Stimulated activated CD4-positive, alpha-beta T cell treated with anti-CD3 and anti-CD28 coated beads, Interleukin-1b, Interleukin-23, amount 100 ng/mL, for 24 hours (primary cell): ENCODE measurements around the gene SSPN.

Experiments
- DNase-seq, 4 experiments: peaks; one replicate each; pipeline ENCODE4 v3.0.0-alpha.2; 2020; ENCODE audit warnings: low read depth in 4 of 4, low spot score in 1 of 4

SSPN gene

GRCh38 chr12:26185532-26186320 lies 9.6 kb upstream of the SSPN start:
- no peak for DNase-seq

DNA sequence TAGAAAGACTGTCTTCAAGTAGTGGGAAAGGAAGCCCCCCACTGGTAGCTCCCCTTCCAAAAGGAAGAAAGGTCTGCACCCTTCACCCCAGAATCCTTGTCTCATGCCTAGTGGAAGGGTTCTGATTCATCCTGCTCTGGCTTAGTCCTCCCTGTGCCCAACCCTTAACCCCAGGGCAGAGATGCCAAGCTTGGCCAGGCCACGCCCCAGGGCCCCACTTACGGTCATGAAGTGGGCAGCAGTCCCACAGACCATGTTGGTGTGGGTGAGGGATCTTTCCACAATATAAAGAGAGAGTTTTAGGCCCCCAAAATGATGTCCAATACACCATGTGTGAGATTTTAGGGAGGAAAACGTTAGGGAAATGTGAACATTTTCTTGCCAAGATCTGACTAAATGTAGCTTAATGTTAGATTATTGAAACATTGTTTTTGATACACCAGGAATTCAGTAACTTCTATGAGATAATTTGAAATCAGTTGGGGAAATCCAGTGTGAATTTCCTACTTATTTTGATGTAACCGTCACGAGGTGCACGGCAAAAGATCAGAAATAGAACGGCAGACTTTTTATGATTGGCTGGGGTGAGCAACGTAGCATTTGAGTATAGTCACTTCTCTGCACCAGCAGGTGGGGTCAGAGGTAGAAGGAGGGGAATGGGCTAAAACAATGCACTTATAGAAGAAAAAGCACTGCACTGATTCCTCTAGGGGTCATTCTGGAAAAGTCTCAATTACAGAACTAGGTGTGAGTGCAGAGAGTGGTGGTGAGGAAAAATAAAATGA lies 8.2 kb upstream of the SSPN start:
- no peak for DNase-seq

DNA sequence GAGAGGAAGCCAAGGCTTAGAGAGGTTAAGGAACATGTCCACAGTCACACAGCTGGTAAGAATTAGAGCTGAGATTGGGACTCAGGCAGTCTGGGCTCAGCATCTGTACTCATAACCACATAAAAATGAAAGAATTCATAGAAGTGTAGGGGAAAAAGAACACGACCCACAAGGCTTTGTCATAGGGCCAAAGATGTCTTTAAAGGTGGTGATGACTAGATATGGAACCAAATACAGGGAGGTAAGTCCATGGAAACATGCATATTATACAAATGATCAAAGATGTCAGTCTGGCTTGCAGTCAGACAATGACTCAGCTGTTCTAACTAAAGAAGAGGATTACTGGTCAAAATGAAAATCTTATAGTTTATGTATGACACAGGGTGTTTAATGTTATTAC lies 7.2 kb upstream of the SSPN start:
- no peak for DNase-seq

- DNase-seq: no peak
Observed at GRCh38 chr12:26188641-26189040, 6.7 kb upstream of the SSPN start.

GRCh38 chr12:26192142-26192541 lies 3.2 kb upstream of the SSPN start:
- no peak for DNase-seq

GRCh38 chr12:26193539-26193938 lies 1.8 kb upstream of the SSPN start:
- no peak for DNase-seq

DNA sequence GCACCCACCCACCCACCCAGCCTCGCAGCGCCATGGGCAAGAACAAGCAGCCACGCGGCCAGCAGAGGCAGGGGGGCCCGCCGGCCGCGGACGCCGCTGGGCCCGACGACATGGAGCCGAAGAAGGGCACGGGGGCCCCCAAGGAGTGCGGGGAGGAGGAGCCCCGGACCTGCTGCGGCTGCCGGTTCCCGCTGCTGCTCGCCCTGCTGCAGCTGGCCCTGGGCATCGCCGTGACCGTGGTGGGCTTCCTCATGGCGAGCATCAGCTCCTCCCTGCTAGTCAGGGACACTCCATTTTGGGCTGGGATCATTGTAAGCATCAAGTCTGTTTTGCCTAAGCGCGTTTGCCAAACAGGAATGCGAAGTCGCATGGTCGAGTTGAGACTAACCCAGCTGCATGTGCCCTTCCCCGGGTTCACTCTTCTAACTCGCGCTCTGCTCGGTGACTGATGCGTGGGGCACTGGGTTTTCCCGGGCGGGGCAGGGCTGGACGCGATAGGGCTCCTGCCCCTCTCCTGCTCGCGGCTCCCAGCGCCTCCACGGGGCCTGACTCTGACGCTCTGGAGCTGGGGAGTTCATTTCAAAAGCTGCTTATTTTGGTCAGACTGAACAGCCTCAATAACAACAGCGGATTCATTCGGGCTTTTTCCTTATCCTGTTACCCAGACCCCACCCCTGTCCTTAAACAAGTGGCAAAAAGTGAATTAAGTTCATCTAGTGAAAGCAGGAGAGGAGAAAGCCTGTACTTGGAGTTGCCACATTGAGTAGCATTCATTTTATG lies 458 bp downstream of the SSPN start:
- DNase-seq: no peak

GRCh38 chr12:26196421-26196716 lies 996 bp downstream of the SSPN start:
- DNase-seq: no peak

GRCh38 chr12:26197832-26198231 lies 2.5 kb downstream of the SSPN start:
- no peak for DNase-seq

GRCh38 chr12:26198742-26199141 lies 3.4 kb downstream of the SSPN start:
- no peak for DNase-seq

GRCh38 chr12:26203167-26203780 lies 7.9 kb downstream of the SSPN start:
- DNase-seq: no peak

GRCh38 chr12:26204612-26205289 lies 9.4 kb downstream of the SSPN start:
- DNase-seq: no peak

- DNase-seq: no peak
Observed at GRCh38 chr12:26205298-26205697, 9.9 kb downstream of the SSPN start.

DNA sequence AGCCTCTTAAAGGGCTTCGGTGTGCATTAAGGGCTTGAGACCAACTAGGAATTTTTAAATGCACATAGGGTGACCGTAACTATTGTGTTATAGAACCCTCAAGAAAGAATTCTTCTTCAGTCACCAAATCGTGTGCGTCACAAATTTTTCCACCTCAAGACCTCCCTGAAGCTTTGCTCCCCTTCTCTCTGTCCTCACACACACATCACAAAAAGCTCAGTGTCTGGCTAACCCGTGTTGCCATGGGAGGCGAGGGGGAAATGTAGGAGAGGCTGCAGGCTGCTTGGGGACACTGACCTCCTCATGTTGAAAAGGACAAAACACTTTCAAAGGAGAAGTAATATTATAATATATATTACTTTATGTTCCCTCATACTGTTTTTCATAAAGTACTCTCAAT lies 10.6 kb downstream of the SSPN start:
- no peak for DNase-seq

DNA sequence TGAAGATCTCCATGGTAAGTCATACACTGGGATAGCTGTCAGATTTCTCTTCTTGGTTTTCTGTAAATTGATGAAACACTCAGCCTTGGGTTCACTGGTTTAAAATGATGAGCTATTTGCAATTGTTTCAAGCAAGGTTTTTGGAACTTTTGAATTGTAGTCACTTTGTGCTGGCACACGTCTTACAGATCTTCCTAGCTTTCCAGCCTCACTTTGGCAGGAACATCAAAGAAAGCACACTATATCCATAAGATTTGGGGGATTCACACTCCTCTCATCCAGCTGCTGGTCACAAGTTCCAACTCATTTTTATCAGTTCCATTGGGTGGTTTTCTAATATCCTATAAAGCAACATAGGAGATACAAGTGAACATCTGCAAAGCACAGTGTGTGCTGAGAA lies 16.0 kb downstream of the SSPN start:
- DNase-seq: no peak

GRCh38 chr12:26212396-26212795 lies 17.0 kb downstream of the SSPN start:
- DNase-seq: no peak

DNA sequence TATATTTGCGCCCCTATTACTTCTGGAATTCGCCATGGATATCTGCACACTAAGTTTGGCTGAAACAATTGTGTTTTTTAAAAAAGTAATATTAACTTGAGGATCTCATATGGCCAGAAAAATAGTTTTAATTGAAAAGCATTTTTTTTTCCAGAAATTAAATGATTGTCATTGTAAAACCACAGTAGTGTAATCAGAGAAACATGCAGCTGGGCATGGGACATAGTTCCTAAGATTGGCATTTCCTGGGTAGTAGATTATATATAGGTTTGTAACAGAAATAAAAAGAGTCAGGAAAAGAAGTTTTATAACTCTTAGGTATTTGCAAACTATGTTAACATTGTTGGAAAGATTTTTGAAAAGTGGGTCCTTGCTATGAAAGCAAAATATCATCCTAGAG lies 17.6 kb downstream of the SSPN start:
- DNase-seq: no peak

- no peak for DNase-seq
Observed at GRCh38 chr12:26214121-26214520, 18.7 kb downstream of the SSPN start.

DNA sequence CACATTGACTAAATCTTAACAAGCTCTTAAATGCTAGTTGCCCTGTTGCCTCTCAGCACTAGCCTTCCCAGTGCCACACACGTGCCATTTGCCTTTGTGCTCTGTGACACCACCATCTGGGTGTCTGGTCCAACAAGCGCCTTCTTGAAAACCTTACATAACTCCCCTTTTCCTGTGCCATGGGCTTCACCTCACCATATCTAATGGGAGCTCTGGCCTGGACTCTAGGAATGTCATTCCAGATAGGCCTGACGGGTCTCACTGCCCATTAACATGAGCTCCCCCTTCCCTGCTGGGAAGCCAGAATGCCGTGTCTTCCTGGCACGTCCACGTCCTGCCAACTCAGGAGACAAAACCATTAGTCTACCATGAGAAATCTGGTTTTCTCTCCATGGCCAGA lies 24.4 kb downstream of the SSPN start:
- no peak for DNase-seq

- DNase-seq: no peak
Observed at GRCh38 chr12:26224657-26225056, 29.3 kb downstream of the SSPN start.

GRCh38 chr12:26226122-26226521 lies 30.7 kb downstream of the SSPN start:
- no peak for DNase-seq
